ENCODE results near the gene KCNN4.

DNA sequence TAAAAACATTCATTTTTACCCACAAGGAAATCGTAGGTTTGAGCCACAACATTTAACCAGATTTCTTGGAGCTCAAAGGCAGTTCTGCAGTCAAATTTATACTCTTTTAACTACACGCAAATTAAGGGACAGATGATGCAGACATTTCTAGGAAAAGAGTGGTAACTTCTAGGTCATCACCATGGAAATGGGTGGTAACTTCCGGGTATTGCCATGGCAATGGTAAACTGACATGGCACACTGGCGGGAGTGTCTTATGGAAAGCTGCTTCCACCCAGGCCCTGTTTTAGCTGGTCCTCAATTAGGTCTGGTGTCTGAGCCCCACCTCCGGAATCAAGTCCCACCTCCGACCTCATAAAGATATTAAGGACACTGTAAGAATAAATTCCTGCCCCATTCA is 31.9 kb upstream of the KCNN4 start:
- TF ChIP-seq, protein P1, sequence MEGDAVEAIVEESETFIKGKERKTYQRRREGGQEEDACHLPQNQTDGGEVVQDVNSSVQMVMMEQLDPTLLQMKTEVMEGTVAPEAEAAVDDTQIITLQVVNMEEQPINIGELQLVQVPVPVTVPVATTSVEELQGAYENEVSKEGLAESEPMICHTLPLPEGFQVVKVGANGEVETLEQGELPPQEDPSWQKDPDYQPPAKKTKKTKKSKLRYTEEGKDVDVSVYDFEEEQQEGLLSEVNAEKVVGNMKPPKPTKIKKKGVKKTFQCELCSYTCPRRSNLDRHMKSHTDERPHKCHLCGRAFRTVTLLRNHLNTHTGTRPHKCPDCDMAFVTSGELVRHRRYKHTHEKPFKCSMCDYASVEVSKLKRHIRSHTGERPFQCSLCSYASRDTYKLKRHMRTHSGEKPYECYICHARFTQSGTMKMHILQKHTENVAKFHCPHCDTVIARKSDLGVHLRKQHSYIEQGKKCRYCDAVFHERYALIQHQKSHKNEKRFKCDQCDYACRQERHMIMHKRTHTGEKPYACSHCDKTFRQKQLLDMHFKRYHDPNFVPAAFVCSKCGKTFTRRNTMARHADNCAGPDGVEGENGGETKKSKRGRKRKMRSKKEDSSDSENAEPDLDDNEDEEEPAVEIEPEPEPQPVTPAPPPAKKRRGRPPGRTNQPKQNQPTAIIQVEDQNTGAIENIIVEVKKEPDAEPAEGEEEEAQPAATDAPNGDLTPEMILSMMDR (IDR thresholded peaks at IDR 0.05): no peak
- TF ChIP-seq ZFX (IDR thresholded peaks at IDR 0.05; ENCODE audit: borderline replicate concordance): no peak

All from 22Rv1 (cell line).